Stimulated activated CD8-positive, alpha-beta memory T cell treated with anti-CD3 and anti-CD28 coated beads, Interleukin-15, amount 100 ng/mL, for 24 hours (primary cell): Measurements from ENCODE around the gene PPP2R5A.
"Not testable (repeated sequence)": the region's sequence is repeated elsewhere in the genome, so short reads cannot be mapped to it uniquely, and the experiment has no call there.

Experiments
- DNase-seq: peaks from one replicate; pipeline ENCODE4 v3.0.0-alpha.2; 2020; ENCODE audit warnings: low read depth

PPP2R5A gene

GRCh38 chr1:212355230-212355969, 70.2 kb downstream of the PPP2R5A start:
- no peak for DNase-seq

- no peak for DNase-seq
Observed at GRCh38 chr1:212359794-212360479, 74.7 kb downstream of the PPP2R5A start.

GRCh38 chr1:212364985-212365384, 79.8 kb downstream of the PPP2R5A start:
- DNase-seq: no peak

- DNase-seq: no peak
Observed at GRCh38 chr1:212366901-212367300, 81.7 kb downstream of the PPP2R5A start.

GRCh38 chr1:212367474-212368072, 82.4 kb downstream of the PPP2R5A start:
- no peak for DNase-seq

- no peak for DNase-seq
Observed at GRCh38 chr1:212368073-212368484, 82.9 kb downstream of the PPP2R5A start.

GRCh38 chr1:212375986-212376385, 90.8 kb downstream of the PPP2R5A start:
- no peak for DNase-seq

GRCh38 chr1:212377644-212378043, 92.4 kb downstream of the PPP2R5A start:
- DNase-seq: no peak

GRCh38 chr1:212379366-212379765, 94.2 kb downstream of the PPP2R5A start:
- DNase-seq: no peak

GRCh38 chr1:212381397-212382035, 96.3 kb downstream of the PPP2R5A start:
- no peak for DNase-seq

GRCh38 chr1:212386029-212386428, 100.8 kb downstream of the PPP2R5A start:
- DNase-seq: no peak

GRCh38 chr1:212388985-212389716, 103.9 kb downstream of the PPP2R5A start:
- no peak for DNase-seq

- DNase-seq: not testable (repeated sequence)
Observed at GRCh38 chr1:212395678-212396437, 110.6 kb downstream of the PPP2R5A start.

- DNase-seq: no peak
Observed at GRCh38 chr1:212396638-212397037, 111.4 kb downstream of the PPP2R5A start.

GRCh38 chr1:212397171-212397570, 112.0 kb downstream of the PPP2R5A start:
- DNase-seq: no peak

- DNase-seq: no peak
Observed at GRCh38 chr1:212401042-212401441, 115.8 kb downstream of the PPP2R5A start.

GRCh38 chr1:212401838-212402582, 116.8 kb downstream of the PPP2R5A start:
- DNase-seq: no peak

GRCh38 chr1:212402666-212403321, 117.6 kb downstream of the PPP2R5A start:
- no peak for DNase-seq

- no peak for DNase-seq
Observed at GRCh38 chr1:212410231-212410820, 125.1 kb downstream of the PPP2R5A start.
